NK-92 treated with Interleukin-12 subunit alpha and Interleukin-12 subunit beta, amount 100 ng/mL, for 24 hours (cell line): ENCODE data around the gene MEST.
"Not testable (repeated sequence)": the region's sequence is repeated elsewhere in the genome, so short reads cannot be mapped to it uniquely, and the experiment has no call there.

ENCODE experiments used
- DNase-seq: peaks from one replicate; lab custom pipeline; 2025; lab: John Stamatoyannopoulos, UW

Gene MEST

DNA sequence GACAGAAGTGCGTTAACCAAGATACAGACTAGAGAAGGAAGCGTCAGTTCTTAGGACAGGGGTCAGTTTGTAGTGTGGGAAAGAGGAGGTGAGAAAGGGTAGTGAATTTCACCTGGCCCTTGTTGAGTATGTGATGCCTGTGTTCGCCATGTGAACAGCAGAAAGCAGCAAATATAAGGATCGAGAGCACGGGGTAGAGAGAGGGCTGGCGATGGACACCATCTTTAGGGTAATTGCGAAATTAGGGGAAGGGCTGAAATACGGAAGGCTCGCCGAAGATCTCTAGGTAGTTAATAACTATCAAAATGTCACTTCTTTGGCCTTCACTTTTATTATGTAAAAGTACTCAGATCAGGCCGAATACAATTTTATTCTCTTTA, 6.2 kb upstream of the MEST start:
- DNase-seq = no peak

DNA sequence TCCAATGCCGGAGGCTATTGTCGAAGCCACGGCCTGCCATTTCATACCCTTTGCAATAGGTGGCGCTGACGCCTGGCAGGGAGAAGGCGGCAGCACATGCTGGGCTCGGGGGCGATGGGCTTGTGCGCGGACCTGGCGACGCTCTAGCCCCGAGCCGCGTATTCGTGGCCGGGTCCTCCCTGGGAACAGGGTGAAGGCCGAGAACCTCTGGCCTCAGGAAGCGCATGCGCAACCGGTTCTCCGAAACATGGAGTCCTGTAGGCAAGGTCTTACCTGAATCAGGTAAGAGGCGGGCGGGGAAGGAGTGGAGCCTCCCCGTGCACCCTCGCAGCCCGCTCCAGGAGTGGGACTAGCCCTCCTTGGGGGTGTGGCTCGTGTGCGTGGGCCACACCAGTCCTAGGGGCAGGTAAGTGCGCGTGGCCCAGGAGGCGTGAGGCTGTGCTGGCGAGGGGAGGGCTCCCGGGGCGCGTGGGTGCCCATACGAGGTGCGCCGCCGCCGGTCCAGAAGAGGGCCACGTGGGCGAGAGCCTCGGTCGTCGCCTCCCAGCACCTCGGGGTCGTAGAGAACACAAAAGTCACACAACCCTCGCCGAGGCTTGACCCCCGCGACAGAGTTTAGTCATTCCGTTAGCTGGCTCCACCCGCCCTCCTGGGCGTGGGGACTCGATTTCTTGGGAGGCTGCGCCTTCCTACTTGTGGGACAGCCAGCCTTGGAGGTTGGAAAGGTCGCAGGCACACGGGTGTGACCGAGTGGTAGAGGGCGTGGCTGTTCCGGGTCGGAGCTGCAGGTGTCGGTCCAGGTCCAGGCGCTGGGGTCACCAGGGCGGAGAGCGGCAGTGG, 5.6 kb upstream of the MEST start:
- DNase-seq = no peak

DNA sequence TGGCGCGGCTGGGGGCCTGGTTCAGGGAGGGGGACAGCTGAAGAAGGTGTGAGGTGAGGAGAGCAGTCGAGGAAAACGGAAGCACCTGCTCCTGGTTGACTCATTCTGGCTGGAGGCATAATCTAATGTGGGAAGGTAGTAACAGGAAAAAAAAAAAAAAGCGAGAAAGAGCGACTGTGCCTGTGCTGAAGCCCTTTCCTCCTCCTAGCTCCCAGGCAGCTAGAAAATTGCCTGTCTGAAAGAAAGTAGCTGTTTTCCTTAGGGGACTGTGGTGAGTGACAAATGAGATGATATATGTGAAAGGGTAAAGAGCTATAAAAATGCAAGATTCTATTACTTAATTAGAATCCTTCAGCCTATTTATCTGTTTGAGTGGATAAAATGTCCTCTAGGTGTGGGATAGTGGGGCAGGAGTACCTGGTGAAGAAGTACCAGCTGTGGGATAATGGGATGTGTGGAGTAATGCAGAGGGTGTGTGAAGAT, 4.9 kb upstream of the MEST start:
- no peak for DNase-seq

DNA sequence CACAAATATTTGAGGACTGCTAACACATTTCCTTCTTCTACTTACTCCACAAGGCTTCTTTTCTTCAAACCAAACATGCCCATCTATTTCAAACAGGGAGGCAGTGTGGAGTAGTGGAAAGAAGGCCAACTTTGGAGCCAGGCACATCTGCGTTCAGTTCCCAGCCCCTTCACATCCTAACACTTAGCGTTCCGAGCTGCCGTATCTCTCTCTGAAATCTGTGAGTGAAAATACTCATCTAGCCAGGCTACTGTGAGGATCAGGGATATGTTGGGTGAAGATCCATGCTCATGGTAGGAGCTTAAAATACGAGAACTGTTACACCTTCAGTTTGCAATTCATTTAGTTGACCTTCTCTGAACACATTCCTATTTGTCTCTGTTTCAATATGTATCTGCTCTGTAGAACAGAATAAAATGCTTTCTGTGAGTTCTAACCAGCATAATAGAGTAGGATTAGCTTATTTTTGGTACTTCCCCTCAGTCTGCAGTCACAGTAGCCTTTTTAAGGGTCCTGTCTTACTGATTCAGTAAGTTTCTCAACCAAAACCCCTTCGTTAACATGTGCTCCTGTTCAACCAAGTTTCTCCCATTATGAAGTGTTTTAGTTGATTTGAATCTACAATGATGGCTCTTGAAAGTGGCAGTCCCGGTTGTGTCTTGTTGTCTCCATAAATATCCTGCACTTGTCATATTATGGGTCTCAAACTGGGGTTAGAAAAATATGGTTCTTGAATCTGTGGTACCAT, 3.3 kb upstream of the MEST start:
- DNase-seq = no peak

DNA sequence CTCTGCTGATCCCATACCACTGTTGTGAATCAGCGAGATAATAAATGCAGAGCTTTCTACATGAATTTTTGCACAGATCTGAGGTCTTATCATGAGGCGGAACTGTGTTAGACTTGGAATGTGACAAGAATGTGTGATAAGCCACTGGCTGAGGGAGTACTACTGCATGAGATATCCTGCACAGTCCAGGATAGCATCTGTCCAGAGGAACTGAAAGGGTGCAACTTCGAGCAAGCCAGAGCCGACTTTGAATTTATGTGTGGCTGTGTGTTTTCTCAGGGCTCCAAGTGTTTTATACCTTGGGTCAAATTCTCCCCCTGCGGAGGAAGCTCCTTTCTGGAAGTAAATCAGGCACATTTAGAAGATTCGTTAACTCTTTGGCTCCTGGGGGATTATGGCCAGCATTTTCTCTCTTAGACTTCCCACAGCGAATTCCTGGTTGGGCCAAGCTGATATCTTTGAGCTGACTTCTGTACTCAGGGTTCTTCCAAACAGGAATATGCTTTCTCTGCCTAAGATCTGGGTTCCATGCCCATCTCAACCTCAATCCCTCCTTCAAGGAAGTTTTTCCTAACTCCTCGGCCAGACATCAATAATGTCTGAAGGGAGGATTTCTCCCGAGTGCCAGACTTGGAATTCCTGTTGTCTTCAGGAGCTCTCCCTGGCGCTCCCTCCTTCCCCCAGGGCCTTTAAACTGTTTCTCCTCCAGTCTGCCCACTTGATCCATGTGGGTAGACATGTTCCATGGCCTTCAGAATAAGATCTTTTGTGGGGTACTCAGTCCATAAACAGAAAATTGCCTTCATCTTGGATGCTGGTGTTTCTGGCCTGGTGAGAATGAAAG, 2.5 kb upstream of the MEST start:
- DNase-seq = no peak

DNA sequence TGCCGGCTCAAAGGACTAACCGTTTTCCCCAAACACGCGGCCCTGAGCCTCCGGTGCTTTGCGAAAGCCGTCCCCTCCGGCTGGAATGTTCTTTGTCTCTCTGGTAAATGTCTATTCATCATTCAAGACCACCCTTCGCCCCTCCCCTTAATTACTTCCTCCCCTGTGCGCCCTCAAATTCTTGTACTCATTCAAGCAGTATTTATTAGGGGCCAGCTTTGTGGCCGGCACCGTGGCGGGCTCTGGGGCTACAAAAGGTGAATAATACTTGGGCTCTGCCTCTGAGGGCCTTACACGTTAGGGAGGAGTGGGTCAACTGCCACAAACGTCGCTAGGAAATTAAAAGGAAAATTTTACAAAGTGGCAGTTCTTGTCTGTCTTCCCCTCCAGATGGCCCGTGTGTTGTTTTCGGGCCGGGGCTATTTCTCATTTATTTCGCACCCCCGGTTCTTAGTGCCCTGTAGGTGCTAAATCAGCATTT, 1.5 kb upstream of the MEST start:
- DNase-seq = no peak

DNA sequence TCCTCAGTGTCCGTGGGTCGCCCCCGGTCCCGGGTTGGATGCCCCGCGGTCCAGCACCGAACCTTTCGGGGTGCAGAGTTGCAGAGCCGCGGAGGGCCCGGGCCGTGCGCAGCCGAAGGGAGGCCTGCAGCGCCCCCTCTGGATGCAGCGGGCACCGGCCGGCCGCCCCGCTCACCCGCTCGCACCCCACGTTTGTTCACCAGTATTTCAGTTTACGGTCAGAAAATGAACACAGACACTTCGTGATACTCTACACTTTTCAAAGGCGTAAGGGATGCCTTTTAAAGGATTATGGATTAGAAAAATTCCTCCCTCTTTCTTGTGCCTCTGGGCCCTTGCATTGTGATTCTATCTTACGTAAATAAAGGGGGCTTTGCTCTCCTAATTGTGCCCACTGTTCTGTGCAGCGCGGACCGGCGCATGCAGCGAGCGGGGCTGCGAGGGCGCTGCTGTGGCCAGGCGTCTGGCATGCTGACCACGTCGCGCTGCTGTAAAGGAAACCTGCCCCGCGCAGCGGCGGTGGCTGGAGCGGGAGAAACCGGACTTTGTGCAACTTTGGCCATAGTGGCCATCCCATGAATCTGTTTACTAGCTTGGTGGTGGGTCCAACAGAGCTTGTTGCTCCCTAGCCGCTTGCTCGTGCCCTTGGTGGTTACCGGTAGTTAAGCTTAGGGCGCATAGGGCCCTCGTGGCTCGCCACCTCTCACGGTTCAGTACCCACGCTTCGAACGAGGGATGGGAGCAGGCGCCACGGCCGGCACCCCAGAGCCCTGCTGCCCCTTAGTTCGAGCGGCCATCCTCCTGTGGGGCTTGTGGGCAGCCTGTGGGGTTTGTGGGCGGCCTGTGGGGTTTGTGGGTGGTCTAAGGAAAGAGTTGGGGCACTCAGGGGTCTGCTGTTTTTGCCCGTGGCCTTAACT, 739 bp upstream of the MEST start:
- no peak for DNase-seq

DNA sequence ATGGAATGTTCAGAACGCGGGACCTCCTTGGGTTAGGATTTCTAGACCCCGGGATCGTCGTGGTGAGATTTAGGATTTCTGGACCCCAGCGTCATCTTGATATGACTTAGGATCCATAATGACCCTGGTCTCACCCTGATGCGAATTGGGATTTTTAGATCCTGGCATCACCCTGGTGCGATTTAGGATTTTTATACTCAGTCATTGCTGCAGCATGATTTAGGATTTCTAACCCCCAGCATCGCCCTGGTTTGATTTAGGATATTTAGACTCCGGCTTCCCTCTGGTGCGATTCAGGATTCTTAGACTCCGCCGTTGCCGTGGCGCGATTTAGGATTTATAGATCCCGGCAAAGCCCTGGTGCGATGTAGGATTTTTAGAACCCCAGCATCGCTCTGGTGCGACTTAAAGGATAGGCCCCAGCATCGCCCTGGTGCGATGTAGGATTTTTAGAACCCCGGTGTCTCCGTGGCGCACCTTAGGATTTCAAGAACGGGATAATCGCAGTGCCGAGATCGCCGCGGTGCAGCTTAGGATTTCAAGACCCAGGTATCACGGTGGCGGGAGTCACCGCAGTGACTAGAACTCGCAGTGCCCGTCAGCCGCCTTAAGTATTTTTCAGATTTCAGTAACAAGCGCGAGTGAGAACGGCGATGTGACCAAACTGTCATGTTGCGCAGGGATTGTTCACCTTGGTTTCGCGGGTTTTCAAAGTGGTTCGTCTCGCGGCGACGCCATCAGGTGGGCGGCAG, 814 bp downstream of the MEST start:
- no peak for DNase-seq

DNA sequence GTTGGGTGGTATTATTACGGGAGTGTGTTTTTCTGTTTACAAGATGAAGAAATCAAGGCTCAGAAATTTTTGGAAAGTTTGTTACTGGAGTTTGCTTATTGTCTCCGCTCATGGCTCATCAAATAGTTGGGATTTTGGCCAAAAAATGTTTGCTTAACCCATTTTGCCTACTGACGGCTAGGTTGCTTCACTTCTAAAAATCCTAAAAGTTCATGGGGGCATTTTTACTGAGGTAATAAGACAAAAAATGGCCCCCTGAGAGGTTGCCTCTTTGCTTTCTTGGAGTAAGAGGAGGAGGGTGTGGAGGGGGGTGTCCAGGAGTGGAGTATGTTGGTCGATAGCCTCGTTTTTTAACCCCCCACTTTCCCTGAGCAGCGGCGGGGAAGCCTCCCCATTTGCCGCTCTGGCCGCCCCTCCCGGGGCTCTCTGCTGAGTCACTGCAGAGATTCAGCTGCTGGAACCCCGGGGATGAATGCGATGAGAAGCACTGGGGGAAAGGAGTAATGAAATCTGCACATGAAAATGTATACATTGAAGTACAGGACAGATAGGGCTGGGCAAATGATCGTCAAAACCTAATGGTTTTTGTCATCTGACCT, 1.5 kb downstream of the MEST start:
- DNase-seq = no peak

DNA sequence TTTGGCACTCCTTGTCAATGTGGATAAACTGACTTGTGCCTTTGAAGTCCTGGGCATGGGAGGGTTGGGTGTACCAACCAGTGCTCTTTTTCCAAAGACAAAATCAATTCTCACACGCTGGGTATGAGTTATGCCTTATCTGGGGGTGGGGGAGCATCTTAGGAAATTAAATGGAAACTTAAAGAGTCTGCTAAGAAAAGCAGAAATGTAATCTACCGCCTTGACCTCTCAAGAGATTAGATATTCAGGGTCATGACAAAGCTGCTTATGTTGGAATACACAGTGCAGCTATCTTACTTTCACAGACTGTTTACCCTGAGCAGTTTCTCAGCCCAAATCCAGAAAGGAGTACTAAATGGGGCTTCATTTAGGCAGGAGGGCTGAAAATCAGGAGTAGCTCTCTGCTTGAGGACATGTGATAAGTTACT, 2.6 kb downstream of the MEST start:
- DNase-seq = no peak

DNA sequence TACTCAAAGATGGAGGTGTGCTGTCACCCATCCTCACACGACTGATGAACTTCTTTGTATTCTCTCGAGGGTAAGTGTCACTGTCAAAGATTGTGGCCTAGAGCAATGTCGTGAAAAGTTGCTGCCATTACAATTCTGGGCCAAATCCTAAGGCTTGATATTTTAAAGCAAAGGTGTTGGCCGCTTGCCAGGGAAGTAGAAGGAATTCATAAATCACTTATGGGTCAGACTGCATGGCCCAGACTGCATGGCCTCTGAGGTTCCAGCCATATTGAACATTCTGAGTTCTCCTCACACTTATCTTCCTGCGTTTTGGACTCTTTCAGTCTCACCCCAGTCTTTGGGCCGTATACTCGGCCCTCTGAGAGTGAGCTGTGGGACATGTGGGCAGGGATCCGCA, 8.6 kb downstream of the MEST start:
- DNase-seq = no peak

DNA sequence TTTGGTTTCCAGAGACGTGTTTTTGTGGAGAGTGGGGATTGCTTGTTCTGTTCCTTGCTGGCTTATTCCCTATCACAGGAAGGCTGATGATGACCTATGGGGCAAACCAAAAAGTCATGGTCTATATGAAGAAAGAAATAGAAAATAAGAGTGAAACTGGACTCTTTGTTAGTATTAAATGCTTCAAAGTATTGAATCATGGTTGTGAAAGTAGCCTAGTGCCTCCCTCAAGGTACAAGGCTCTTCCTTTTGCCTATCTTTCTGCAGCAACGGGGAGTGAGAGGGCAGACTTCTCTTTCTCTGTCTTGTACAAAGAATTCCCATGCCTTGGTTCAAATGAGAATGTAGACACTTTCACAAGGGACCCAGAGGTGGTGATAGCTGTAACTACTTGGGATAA, 9.0 kb downstream of the MEST start:
- no peak for DNase-seq

DNA sequence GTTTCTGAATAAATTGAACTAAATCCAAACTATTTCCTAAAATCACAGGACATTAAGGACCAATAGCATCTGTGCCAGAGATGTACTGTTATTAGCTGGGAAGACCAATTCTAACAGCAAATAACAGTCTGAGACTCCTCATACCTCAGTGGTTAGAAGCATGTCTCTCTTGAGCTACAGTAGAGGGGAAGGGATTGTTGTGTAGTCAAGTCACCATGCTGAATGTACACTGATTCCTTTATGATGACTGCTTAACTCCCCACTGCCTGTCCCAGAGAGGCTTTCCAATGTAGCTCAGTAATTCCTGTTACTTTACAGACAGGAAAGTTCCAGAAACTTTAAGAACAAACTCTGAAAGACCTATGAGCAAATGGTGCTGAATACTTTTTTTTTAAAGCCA, 13.9 kb downstream of the MEST start:
- no peak for DNase-seq

DNA sequence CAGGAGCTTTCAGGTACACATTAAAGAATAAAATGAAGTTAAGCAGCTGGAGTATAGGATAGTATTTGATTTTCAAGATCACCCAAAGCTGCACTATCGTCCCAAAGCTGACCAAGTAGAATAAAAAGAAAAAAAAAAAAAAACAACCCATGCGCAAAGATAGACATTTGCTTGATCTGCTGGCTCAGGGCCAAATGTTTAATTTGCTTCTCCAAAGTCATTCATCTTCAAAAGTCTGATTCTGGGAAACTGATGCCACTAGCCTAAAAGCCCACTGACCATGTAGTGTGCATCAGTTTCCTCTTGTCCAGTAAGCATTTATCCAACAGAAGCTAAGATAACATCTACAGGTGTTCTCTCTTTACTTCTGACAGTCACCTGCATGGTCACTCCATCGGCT, 14.5 kb downstream of the MEST start:
- DNase-seq = no peak

DNA sequence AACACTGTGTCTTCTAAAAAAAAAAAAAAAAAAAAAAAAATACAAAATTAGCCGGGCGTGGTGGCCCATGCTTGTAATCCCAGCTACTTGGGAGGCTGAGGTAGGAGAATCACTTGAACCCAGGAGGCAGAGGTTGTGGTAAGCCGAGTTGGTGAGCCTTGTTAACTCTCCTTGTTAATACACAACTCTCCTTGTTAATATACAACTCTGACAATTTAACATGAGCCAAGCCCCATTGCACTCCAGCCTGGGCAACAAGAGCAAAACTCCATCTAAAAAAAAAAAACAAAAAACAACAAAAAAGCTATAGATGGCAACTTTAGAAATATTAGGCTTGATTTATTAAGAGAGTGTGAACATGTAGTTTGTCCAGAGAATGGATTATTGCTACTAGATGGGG, 20.2 kb downstream of the MEST start:
- not testable (repeated sequence) for DNase-seq

DNA sequence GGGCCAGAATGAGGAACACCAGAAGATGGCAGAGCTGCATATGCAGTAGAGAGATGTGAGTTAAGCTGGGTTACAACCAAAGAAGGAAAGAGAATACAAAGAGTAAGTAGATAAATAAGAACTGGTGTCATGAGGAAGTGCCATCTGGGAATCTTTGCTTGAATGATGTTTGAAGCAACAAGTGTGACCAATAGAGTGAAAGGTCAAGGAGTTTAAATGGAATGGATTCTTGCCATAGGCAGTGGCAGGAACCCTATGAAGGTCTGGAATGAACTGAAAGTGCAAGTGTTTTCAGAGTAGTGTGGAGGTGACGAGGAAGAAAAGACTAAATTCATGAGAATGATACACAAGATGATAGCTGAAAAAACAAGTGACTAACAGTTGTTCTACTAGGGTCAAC, 21.6 kb downstream of the MEST start:
- DNase-seq = no peak

DNA sequence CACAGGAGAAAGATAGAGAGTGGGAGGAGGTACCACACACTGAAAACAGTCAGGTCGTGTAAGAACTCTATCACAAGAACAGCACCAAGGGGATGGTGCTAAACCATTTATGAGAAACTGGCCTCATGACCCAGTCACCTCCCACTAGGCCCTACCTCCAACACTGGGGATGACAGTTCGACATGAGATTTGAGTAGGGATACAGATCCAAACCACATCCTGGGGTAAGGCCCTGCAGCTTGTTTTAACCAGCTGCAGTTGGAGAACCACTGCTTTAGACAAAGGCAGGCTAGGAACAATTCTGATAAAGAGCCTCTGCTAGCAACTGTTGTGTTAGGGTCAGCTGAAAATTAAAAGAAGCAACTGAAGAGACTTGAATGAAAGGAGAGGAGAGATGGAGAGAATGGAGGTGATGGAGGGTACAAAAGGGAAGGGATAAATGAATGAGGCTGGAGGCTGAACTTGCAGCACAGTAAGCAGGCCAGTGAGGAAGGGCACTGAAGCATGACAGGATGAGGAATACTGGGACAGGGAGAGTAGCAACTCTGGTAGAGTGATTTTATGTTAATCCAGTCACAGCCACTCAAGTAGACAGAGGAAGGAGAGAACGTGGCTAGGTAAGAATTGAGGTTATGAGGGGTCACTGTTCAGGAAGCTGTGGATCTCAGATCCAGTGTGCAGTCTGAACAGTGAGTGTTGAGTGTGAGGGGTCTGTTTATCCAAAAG, 23.6 kb downstream of the MEST start:
- DNase-seq = no peak

DNA sequence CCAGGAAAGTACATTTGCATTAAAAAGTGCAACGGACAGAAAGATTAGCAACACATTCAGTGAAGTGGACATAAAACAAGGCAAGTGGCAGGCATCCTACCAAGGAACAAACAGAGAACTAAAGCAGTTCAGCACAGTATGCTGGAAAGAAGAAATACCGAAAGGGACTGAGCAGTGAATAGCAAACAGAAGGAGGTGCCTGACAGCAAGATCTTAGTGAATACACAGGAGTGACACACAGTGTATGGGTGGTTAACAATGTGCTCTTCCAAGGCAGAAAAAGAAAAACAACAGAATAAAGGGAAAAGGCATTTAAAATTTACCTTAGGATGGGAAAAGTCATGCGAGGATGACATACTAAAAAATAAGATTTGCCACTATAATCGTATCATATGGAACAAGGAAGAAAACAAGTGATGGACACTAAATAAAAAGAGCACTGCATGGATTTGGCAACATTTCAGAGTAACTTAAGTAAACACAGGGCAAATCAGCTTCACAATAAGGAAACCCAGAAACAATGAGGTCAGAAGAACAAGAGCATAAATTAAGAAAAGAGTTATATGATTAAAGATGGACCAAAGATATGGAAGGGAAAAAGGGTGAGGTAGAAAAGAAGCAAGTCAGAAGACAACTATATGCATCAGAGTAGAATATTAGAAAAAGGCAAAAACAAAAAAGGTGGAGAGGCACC, 29.5 kb downstream of the MEST start:
- no peak for DNase-seq
